ENCODE results near the gene SUCLG2. TPM values are rescaled to one million over a fixed set of nuclear protein-coding genes. Genes with fewer than 3 reads are reported as not detected.

SUCLG2 gene
- total and polyA plus RNA-seq, 2 of the 4 experiments (the other 2 are of a cell fraction) = 26.8 to 34.6 TPM

DNA sequence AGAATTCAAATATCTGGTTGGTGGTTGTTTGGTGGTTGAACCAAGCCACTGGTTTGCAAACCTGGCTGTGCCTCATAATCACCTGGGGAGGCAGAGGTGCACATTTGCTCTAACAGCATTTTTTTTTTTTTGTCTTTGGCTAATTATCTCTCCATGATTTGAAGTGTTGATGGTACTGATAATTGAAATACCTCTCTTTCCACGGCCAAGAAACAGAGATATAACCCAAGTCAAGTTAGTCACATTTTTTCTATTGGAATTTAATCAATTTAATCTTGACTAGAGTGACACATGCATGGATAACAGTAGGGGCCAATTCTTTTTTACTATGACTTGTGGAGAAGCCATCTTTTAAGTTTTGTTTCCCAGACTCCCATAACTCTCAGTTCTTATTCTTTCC is 37.5 kb upstream of the SUCLG2 start:
- POLR2A ChIA-PET (ENCODE audit: unreplicated experiment) = no interaction called here

More for the DNA sequence above, 37.5 kb upstream of the SUCLG2 start:
- H2BK15ac ChIP-seq (ENCODE audit: low read depth, low read length) = no peak overlapping the region
- dilution Hi-C loops (cut with HindIII; ENCODE audit: low sequenced_read_pairs, unreplicated experiment) (no loop called here), in situ Hi-C loops (cut with MboI; ENCODE audit: low sequenced_read_pairs) (no loop called here), intact Hi-C loops (cut with micrococcal nuclease) (no loop called here)
- H4K5ac ChIP-seq (ENCODE audit: low read depth, low read length) = no peak overlapping the region
- H4K8ac ChIP-seq (ENCODE audit: low read depth in 2 of 2, low read length in 2 of 2) = no peak overlapping the region
- H4K20me1 ChIP-seq (ENCODE audit: insufficient read depth, low read length) = no peaks in the 10 kb centered on the region
- no peak overlapping the region for H2BK20ac ChIP-seq (ENCODE audit: low read depth, low read length)
- H2AFZ ChIP-seq (replicated peaks; ENCODE audit: low read length, poor library complexity) = no peak overlapping the region
- no peak overlapping the region for H3K27ac ChIP-seq (ENCODE audit: insufficient read depth, low read length)
- H3K18ac ChIP-seq (ENCODE audit: low read depth, low read length) = no peak overlapping the region
- no peak overlapping the region for H3K4ac ChIP-seq (ENCODE audit: low read depth, low read length)
- no peak overlapping the region for H3K4me3 ChIP-seq (ENCODE audit: insufficient read depth, low read depth, low read length)
- H2AK9ac ChIP-seq (replicated peaks; ENCODE audit: low read depth, low read length, poor library complexity) = no peak overlapping the region
- BruUV-seq (replicated peaks) = no TSS peak
- H3K9me1 ChIP-seq (ENCODE audit: insufficient read depth, low read length) = no peaks in the 10 kb centered on the region
- no peak for DNase-seq
- H2BK5ac ChIP-seq (ENCODE audit: low read depth, low read length, poor library complexity, severe bottlenecking) = no peak overlapping the region
- TF ChIP-seq CHD1 (IDR thresholded peaks at IDR 0.05; ENCODE audit: low read depth, low read length) (no peak), FOS (IDR thresholded peaks at IDR 0.05; ENCODE audit: low read depth, low read length) (no peak), MXI1 (IDR thresholded peaks at IDR 0.05; ENCODE audit: borderline replicate concordance, low read depth, low read length) (no peak), RFX5 (IDR thresholded peaks at IDR 0.05; ENCODE audit: low read depth, low read length) (no peak), RCOR1 (IDR thresholded peaks at IDR 0.05; ENCODE audit: insufficient replicate concordance, low read length) (no peak), NFE2L2 (IDR thresholded peaks at IDR 0.05; ENCODE audit: low read depth, low read length) (no peak)
- H4K91ac ChIP-seq (ENCODE audit: insufficient read depth, low read depth, low read length) = no peak overlapping the region
- H3K27me3 ChIP-seq (ENCODE audit: control insufficient read depth, insufficient read depth, low read length) = no peaks in the 10 kb centered on the region
- H3K79me1 ChIP-seq (ENCODE audit: low read depth in 1 of 2, low read length in 2 of 2) = no peaks in the 10 kb centered on the region
- no peak overlapping the region for H2AK5ac ChIP-seq (ENCODE audit: low read depth, low read length)
- no peak overlapping the region for H2BK120ac ChIP-seq (ENCODE audit: low read depth, low read length)
- H3K9me3 ChIP-seq (ENCODE audit: control insufficient read depth, insufficient read depth, low read length) = no peaks in the 10 kb centered on the region
- no peak overlapping the region for H3K14ac ChIP-seq (replicated peaks; ENCODE audit: low read depth, low read length)
- H3K4me1 ChIP-seq (ENCODE audit: control insufficient read depth, insufficient read depth, low read length) = no peaks in the 10 kb centered on the region
- CTCF ChIA-PET = no interaction called here
- WGBS, 2 experiments (ENCODE audit: extremely low coverage in 2 of 2, insufficient read length in 1 of 2) = no CpG with 5 or more reads among the region's 1 CpG
- no peak overlapping the region for H3K23ac ChIP-seq (ENCODE audit: low read depth, low read length)
- H3K36me3 ChIP-seq (ENCODE audit: control insufficient read depth, insufficient read depth, low read length) = no peaks in the 10 kb centered on the region
- no peak overlapping the region for H3K56ac ChIP-seq (ENCODE audit: extremely low read depth, insufficient read depth, low read length)
- no peak overlapping the region for H3K4me2 ChIP-seq (ENCODE audit: low read depth, low read length)
- no peak overlapping the region for H3K9ac ChIP-seq (ENCODE audit: low read depth, low read length)
- ATAC-seq (ENCODE audit: low read depth) = no peak

Data from IMR-90 (cell line).